SK-N-SH (cell line): ENCODE results near the gene KIAA0513.

Experiments
- ELF1 ChIP-seq: IDR thresholded peaks from 2 replicates; pipeline ENCODE4 v1.4.0; 2012
- POLR2AphosphoS5 ChIP-seq: IDR thresholded peaks from 2 replicates; pipeline ENCODE4 v1.6.1; 2012; ENCODE audit warnings: low read depth, low read length
- TF ChIP-seq, protein P1 (sequence below): fragments of 200-600 bp; sonication (generic); IDR thresholded peaks from 2 replicates; pipeline ENCODE4 v1.6.1; 2017; ENCODE audit warnings: antibody characterized with exemption, mild to moderate bottlenecking, moderate library complexity

DNA sequence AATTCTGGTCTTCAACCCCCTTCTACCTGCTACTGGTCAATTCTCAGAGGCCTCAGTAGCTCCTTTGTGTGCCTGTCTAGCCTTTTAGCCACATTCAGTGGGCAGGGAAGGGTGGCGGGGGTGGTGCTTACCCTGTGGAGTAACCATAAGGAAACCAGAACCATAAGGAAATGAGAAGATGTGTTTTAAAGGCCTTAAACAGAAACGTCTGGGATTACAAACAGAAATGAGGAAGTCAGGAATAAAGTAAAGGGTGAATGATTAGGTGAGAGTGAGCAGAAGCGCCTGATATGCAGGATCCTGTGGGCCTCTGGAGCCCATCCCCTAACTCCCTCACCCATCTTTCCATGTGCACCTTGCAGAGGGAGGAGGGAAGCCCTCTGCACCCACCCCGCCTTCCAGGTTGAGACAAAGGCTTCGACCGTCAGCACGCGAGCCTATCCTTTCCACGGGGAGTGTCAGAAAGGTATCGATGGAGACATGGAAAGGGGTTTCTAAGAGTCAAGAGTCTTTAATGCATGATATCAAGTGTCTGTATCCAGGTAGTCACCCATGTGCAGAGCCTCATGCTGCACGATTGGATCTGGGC lies 20.4 kb downstream of the KIAA0513 start:
- TF ChIP-seq, protein P1, sequence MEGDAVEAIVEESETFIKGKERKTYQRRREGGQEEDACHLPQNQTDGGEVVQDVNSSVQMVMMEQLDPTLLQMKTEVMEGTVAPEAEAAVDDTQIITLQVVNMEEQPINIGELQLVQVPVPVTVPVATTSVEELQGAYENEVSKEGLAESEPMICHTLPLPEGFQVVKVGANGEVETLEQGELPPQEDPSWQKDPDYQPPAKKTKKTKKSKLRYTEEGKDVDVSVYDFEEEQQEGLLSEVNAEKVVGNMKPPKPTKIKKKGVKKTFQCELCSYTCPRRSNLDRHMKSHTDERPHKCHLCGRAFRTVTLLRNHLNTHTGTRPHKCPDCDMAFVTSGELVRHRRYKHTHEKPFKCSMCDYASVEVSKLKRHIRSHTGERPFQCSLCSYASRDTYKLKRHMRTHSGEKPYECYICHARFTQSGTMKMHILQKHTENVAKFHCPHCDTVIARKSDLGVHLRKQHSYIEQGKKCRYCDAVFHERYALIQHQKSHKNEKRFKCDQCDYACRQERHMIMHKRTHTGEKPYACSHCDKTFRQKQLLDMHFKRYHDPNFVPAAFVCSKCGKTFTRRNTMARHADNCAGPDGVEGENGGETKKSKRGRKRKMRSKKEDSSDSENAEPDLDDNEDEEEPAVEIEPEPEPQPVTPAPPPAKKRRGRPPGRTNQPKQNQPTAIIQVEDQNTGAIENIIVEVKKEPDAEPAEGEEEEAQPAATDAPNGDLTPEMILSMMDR = no peak
- TF ChIP-seq ELF1 = no peak
- TF ChIP-seq POLR2AphosphoS5 = no peak
